K562 (cell line): ENCODE results near the gene PNRC1. TPM values are rescaled to one million over a fixed set of nuclear protein-coding genes. Genes with fewer than 3 reads are reported as not detected.

Source experiments
- CBX5 ChIP-seq: IDR thresholded peaks from 2 replicates; pipeline ENCODE4 v1.6.1; 2014; ENCODE audit warnings: low read depth, borderline replicate concordance
- EP300 ChIP-seq: IDR thresholded peaks from 2 replicates; pipeline ENCODE4 v1.6.1; 2012; ENCODE audit warnings: low read length, improper control_type of control experiment
- RBBP5 ChIP-seq: fragments of 200-600 bp; sonication (generic); IDR thresholded peaks from 2 replicates; pipeline ENCODE4 v1.6.1; 2012; ENCODE audit warnings: borderline replicate concordance, mild to moderate bottlenecking, low read length, control low read depth, inconsistent platforms; ENCODE audit not compliant: insufficient read depth, poor library complexity, severe bottlenecking
- polyA plus RNA-seq, 8 experiments: library from polyadenylated mRNA; depleted of rRNA in 4 of 8; stranded (reverse) in 5 of 8; unstranded in 3 of 8; fragments of >200 nt; fragmentation: Nextera tagmentation in 2 of 8; fragmentation: Illumina TruSeq in 1 of 8; extraction: Ambion mirVana in 2 of 8; extraction: Trizol in 1 of 8; gene quantifications; 2 replicates each; pipeline versions ENCODE4 v1.2.1 to v1.2.3, GENCODE V29; 2011 to 2014; ENCODE audit warnings: inconsistent platforms in 1 of 8, missing spikeins in 1 of 8
- total RNA-seq, 7 experiments: library from RNA; depleted of rRNA in 6 of 7; stranded (reverse); fragments of >200 nt in 6 of 7; fragmentation: Illumina TruSeq in 2 of 7; extraction: Trizol in 2 of 7; gene quantifications; 2 replicates each; pipeline versions ENCODE4 v1.2.1 to v1.2.3, GENCODE V29; 2011 to 2021; ENCODE audit warnings: low replicate concordance in 1 of 7
- TF ChIP-seq, protein P1 (sequence below), 2 experiments: fragments of 150-350 bp in 1 of 2; IDR thresholded peaks; 2 replicates each; pipeline ENCODE4 v1.6.1; 2012 to 2016; ENCODE audit warnings: low read depth in 2 of 2, low read length in 2 of 2, mild to moderate bottlenecking in 1 of 2, moderate library complexity in 1 of 2
- TF ChIP-seq, protein P2 (sequence below): fragments of 450-650 bp; IDR thresholded peaks from 2 replicates; pipeline ENCODE4 v1.7.1; 2018; ENCODE audit warnings: mild to moderate bottlenecking, low read depth; ENCODE audit not compliant: partially characterized antibody

PNRC1 gene
- total and polyA plus RNA-seq, 9 of the 15 experiments (the other 6 are each of a cell fraction or from before 2014, with no cell fraction given): 1.2 to 10.8 (median 6.5) TPM

DNA sequence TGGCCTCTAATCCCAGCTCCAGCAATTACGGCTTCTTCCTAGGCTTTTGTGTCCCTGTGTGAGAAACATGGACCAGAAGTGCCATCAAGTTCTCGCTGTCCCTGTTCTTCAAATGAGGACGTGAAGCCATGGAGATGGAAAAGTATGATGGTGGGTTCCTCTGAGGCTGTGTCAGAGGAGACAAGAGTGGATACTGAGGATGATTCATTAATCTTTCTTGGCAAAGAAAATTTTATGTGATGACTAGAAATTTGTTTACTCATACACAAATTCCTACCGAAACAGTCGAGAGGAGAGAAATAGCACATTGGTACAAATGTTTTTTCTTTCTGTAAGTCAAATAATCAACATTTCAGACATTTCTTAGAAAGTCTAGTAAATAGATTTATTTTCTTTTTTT is 35.0 kb upstream of the PNRC1 start (continued):
- TF ChIP-seq, protein P1, sequence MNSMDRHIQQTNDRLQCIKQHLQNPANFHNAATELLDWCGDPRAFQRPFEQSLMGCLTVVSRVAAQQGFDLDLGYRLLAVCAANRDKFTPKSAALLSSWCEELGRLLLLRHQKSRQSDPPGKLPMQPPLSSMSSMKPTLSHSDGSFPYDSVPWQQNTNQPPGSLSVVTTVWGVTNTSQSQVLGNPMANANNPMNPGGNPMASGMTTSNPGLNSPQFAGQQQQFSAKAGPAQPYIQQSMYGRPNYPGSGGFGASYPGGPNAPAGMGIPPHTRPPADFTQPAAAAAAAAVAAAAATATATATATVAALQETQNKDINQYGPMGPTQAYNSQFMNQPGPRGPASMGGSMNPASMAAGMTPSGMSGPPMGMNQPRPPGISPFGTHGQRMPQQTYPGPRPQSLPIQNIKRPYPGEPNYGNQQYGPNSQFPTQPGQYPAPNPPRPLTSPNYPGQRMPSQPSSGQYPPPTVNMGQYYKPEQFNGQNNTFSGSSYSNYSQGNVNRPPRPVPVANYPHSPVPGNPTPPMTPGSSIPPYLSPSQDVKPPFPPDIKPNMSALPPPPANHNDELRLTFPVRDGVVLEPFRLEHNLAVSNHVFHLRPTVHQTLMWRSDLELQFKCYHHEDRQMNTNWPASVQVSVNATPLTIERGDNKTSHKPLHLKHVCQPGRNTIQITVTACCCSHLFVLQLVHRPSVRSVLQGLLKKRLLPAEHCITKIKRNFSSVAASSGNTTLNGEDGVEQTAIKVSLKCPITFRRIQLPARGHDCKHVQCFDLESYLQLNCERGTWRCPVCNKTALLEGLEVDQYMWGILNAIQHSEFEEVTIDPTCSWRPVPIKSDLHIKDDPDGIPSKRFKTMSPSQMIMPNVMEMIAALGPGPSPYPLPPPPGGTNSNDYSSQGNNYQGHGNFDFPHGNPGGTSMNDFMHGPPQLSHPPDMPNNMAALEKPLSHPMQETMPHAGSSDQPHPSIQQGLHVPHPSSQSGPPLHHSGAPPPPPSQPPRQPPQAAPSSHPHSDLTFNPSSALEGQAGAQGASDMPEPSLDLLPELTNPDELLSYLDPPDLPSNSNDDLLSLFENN (IDR thresholded peaks at IDR 0.05; ENCODE audit: low read depth in 2 of 2, low read length in 2 of 2): no peak
- TF ChIP-seq, protein P2, sequence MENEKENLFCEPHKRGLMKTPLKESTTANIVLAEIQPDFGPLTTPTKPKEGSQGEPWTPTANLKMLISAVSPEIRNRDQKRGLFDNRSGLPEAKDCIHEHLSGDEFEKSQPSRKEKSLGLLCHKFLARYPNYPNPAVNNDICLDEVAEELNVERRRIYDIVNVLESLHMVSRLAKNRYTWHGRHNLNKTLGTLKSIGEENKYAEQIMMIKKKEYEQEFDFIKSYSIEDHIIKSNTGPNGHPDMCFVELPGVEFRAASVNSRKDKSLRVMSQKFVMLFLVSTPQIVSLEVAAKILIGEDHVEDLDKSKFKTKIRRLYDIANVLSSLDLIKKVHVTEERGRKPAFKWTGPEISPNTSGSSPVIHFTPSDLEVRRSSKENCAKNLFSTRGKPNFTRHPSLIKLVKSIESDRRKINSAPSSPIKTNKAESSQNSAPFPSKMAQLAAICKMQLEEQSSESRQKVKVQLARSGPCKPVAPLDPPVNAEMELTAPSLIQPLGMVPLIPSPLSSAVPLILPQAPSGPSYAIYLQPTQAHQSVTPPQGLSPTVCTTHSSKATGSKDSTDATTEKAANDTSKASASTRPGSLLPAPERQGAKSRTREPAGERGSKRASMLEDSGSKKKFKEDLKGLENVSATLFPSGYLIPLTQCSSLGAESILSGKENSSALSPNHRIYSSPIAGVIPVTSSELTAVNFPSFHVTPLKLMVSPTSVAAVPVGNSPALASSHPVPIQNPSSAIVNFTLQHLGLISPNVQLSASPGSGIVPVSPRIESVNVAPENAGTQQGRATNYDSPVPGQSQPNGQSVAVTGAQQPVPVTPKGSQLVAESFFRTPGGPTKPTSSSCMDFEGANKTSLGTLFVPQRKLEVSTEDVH: no peak
- TF ChIP-seq CBX5: no peak
- no peak for TF ChIP-seq RBBP5
- TF ChIP-seq EP300: no peak
